Middle frontal gyrus (tissue), 1 donor: ENCODE data around the gene SHOX.
"Not testable (repeated sequence)": the region's sequence is repeated elsewhere in the genome, so short reads cannot be mapped to it uniquely, and the experiment has no call there.

Source experiments
- DNase-seq: peaks from one replicate; pipeline ENCODE4 v3.0.0-alpha.2; 2015; ENCODE audit warnings: low spot score; ENCODE audit errors: extremely low spot score

Gene SHOX

DNA sequence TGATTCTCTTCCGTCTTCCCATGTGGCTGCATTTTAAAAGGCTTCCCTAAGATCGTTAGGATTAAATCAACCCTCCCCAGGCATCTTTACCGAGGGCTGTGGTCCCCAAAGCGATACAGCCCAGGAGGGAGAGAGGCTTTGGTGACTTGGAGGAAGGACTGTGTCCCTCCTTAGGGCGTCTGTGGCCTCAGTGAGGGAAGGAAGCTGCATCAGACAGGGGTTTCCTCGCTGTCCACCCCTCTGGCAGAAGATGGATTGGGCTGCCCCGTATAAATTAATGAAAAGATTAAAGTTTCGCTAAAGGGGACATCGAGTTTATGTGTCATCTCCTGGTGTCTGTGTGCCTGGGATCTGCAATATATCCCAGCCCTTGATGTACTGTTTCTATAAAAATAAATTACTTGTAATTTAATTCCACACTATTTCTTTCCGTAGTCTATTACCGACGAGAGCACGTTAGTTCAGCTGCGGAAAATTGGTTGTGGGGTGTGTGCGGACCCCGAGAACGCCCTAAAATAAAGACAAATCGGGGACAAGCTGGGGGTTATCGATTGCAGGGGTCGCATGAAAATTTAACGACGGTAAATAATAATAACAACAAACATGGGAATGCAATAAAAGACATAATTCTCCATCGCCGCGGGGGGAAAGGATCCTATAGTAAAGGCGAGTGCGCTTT lies 6.5 kb downstream of the SHOX start:
- DNase-seq = no peak

GRCh38 chrX:637660-638481 lies 7.3 kb downstream of the SHOX start:
- no peak for DNase-seq

DNA sequence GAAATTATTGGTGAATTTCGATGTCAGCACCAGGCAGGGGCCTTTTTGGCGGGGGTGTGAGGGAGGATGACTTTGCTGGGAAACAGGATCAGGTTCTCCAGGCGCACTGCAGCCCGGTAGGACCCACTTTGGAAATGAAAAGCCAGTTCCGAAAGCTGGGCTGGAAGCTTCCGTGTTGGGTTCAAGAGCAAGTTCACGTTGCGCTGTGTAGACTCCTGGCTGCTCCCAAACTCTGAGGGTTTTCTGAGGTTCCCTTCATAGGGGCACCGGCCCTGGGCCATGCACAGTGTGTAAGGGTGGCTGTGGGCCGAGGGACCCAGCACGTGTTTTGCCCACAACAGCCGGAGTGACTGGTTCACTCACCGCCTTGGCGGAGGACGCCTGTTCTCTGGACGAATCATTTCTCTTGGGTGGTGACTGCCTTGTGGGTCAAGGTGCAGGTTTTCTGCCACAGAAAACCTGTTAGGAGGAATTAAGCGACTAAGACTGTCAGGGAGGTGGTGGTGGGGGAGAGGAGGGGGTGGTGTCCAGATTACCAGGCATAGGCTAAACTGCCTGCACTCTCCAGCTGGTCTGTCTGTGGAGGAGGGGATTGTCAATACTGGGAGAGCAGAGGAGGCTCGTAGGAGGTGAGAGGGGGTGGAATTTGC lies 8.0 kb downstream of the SHOX start:
- DNase-seq = no peak

- no peak for DNase-seq
These were observed 8.6 kb downstream of the SHOX start for GRCh38 chrX:639151-639550.

DNA sequence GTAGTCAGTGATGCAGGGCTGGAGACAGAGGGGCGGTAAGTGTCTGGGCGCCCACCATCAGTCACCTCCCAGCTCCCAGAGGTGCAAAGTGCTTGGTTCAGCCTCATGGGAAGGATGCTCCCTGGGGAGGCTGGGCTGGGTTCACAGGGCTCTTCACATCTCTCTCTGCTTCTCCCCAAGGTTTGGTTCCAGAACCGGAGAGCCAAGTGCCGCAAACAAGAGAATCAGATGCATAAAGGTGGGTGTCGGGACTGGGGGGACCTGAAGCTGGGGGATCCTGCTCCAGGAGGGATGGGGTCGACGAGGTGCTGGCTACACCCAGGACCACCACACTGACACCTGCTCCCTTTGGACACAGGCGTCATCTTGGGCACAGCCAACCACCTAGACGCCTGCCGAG lies 10.1 kb downstream of the SHOX start:
- no peak for DNase-seq

DNA sequence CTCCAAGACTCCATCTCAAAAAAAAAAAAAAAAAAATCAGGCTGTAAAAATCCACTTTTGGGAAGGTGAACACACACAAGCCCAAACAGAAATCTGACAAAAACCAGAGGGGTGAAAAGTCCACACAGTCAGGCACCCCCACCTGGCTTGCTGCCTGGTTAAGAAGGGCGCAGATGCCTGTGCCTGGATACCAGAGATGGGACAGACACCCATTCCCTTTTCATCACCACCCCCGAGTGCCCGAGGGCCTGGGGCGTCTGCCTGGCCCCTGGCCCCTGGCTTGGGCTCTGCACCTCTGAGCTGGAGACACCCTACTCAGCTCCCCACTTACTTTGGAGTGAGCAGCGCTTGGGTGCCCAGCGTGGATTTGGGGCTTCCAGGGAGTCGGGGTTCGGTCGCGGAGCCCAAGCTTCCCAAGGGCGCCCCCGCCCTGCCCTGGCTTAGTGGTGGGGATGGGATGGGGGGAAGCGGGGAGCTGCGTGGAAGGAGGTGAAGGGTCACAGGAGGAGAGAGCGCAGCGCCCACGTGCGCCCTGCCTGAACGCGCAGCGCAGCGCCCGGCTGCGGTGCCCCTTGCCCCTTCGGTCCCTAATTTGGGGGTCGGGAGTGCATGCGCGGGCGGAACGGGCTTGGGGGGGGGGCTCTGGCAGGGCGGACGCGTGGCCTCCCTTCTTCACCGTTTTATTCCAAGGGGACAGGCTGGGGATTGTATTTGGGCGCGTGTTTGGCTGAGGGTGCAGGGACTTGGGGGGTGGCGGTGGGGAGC lies 11.3 kb downstream of the SHOX start:
- no peak for DNase-seq

GRCh38 chrX:642436-643240 lies 12.0 kb downstream of the SHOX start:
- DNase-seq = no peak

DNA sequence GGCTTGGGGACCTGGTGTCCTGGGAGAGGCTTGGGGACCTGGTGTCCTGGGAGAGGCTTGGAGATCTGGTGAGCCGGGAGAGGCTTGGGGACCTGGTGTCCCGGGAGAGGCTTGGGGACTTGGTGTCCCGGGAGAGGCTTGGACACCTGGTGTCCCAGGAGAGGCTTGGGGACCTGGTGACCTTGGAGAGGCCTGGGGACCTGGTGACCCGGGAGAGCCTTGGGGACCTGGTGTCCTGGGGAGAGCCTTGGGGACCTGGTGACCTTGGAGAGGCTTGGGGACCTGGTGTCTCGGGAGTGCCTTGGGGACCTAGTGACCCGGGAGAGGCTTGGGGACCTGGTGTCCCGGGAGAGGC lies 12.6 kb downstream of the SHOX start:
- no peak for DNase-seq

GRCh38 chrX:643911-644303 lies 13.3 kb downstream of the SHOX start:
- DNase-seq = no peak

DNA sequence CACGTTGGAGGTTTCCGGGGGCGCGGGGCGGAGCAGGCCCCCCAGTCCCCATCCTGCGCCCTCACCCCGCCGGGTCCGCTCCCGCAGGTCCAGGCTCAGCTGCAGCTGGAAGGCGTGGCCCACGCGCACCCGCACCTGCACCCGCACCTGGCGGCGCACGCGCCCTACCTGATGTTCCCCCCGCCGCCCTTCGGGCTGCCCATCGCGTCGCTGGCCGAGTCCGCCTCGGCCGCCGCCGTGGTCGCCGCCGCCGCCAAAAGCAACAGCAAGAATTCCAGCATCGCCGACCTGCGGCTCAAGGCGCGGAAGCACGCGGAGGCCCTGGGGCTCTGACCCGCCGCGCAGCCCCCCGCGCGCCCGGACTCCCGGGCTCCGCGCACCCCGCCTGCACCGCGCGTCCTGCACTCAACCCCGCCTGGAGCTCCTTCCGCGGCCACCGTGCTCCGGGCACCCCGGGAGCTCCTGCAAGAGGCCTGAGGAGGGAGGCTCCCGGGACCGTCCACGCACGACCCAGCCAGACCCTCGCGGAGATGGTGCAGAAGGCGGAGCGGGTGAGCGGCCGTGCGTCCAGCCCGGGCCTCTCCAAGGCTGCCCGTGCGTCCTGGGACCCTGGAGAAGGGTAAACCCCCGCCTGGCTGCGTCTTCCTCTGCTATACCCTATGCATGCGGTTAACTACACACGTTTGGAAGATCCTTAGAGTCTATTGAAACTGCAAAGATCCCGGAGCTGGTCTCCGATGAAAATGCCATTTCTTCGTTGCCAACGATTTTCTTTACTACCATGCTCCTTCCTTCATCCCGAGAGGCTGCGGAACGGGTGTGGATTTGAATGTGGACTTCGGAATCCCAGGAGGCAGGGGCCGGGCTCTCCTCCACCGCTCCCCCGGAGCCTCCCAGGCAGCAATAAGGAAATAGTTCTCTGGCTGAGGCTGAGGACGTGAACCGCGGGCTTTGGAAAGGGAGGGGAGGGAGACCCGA lies 14.0 kb downstream of the SHOX start:
- DNase-seq = no peak

GRCh38 chrX:646228-646495 lies 15.6 kb downstream of the SHOX start:
- DNase-seq = no peak

DNA sequence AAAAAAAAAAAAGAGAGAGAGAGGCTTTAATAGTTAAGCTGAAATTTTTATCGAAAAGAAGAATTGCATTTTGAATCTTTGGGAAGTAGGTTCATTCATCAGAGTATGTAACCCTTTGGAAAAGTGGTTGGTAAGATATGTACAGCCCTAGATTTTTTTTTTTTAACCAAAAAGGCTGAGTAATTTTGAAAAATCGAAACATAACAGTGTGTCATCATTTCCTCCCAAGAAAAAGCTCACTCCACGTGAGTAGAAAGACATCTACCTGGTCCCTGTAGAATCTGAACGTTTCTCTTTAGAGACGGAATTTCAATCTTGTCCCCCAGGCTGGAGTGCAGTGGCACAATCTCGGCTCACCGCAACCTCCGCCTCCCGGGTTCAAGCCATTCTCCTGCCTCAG lies 16.2 kb downstream of the SHOX start:
- DNase-seq = no peak

GRCh38 chrX:649166-649565 lies 18.6 kb downstream of the SHOX start:
- DNase-seq = no peak

GRCh38 chrX:650324-650723 lies 19.7 kb downstream of the SHOX start:
- no peak for DNase-seq

GRCh38 chrX:650811-651210 lies 20.2 kb downstream of the SHOX start:
- DNase-seq = no peak

GRCh38 chrX:651922-652321 lies 21.3 kb downstream of the SHOX start:
- DNase-seq = not testable (repeated sequence)

- DNase-seq = no peak
These were observed 21.8 kb downstream of the SHOX start for GRCh38 chrX:652341-652741.

DNA sequence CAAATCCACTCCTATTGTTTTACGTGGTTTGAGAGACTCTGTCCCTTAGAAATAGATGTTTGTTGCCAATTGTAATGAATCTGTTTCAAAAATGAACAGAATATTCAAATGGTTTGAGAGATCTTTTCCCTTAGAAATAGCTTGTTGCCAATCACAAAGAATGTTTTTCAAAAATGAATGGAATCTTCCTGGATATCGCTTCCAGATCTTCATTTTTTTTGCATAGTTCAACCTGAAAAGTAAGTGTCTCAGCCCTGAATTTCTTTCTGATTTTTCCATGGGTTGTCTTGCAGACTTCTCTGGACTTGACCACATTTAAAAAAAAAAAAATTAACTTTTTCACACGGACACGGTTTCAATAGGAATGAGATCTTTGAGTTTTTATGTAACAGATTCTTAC lies 22.7 kb downstream of the SHOX start:
- no peak for DNase-seq

- DNase-seq = no peak
These were observed 30.6 kb downstream of the SHOX start for GRCh38 chrX:661154-661553.

GRCh38 chrX:662126-662525 lies 31.5 kb downstream of the SHOX start:
- no peak for DNase-seq
